Measurements from ENCODE around the gene ITGB3. TPM values are rescaled to one million over a fixed set of nuclear protein-coding genes. Genes with fewer than 3 reads are reported as not detected.

ITGB3 gene
- polyA plus RNA-seq, 1 of the 3 experiments (the other 2 are of a cell fraction) = 4.6 TPM

GRCh38 chr17:47315451-47316266 is 62.0 kb downstream of the ITGB3 start:
- Histone ChIP-seq H3K9ac (peak overlapping the region; percentile 38; the same call in 1 of the 2 replicates), H3K9me3 (peaks cover 7% of the 10 kb centered on the region), H3K79me2 (ENCODE audit: insufficient read depth) (no peaks in the 10 kb centered on the region), H3K27me3 (ENCODE audit: insufficient read depth) (no peaks in the 10 kb centered on the region), H3K4me1 (ENCODE audit: control insufficient read depth in 1 of 2, insufficient read depth in 2 of 2, low read depth in 1 of 2, low read length in 1 of 2) (peaks cover 1 to 18% of the 10 kb centered on the region in 2 experiments; a peak in 3 of 4 replicates), H3K27ac (ENCODE audit: low read depth in 2 of 2, low read length in 1 of 2) (peak overlapping the region in 1 of 2 experiments; percentile 67; a peak in 2 of 4 replicates), H3K4me2 (peak overlapping the region; percentile 50), H3K9me2 (no peaks in the 10 kb centered on the region), H3F3A (replicated peaks; ENCODE audit: insufficient read depth) (peaks cover 28% of the 10 kb centered on the region), H3K36me3 (replicated peaks in 1 of 2; ENCODE audit: control insufficient read depth in 1 of 2, insufficient read depth in 2 of 2, low read length in 1 of 2) (peaks cover 0 to 4% of the 10 kb centered on the region in 2 experiments), H4K20me1 (ENCODE audit: insufficient read depth) (no peaks in the 10 kb centered on the region), H2AFZ (ENCODE audit: low read depth) (peak overlapping the region; percentile 45), H3K4me3 (ENCODE audit: low read depth in 2 of 2, low read length in 1 of 2) (no peak overlapping the region)
- CTCF ChIA-PET = interaction anchor here (0.6 to 8.1 kb wide), 65 partner anchors 9 to 373 kb away, joined by 3 to 279 read pairs (median 4); partner anchors contain the start of genes CDC27, EFCAB13, ITGB3 and MYL4
- POLR2A ChIA-PET = interaction anchor here (0.6 to 0.9 kb wide), 3 partner anchors 20 to 126 kb away, joined by 3 read pairs; partner anchors contain the start of gene CDC27
- WGBS (ENCODE audit: low lambda C conversion rate) = 13% methylated on average over 7 of the region's 7 CpGs
- peak; percentile 80 for DNase-seq
- TF ChIP-seq RFX5 (IDR thresholded peaks at IDR 0.05; ENCODE audit: low read length) (peak; percentile 76), RAD21 (IDR thresholded peaks at IDR 0.05; ENCODE audit: low read length) (peak; percentile 100), SMC3 (IDR thresholded peaks at IDR 0.05; ENCODE audit: low read depth, low read length) (peak; percentile 99), NRF1 (IDR thresholded peaks at IDR 0.05; ENCODE audit: low read depth, low read length) (no peak), ZBTB33 (IDR thresholded peaks at IDR 0.05; ENCODE audit: borderline replicate concordance, low read depth) (no peak), PBX3 (IDR thresholded peaks at IDR 0.05) (no peak), TEAD4 (IDR thresholded peaks at IDR 0.05; ENCODE audit: borderline replicate concordance, insufficient read depth) (no peak), EP300 (IDR thresholded peaks at IDR 0.05; ENCODE audit: borderline replicate concordance in 1 of 2, low read depth in 1 of 2, low read length in 1 of 2) (no peak), JUND (IDR thresholded peaks at IDR 0.05) (no peak), ELF1 (IDR thresholded peaks at IDR 0.05) (no peak; the same call in 1 of the 2 replicates), RXRA (IDR thresholded peaks at IDR 0.05; ENCODE audit: borderline replicate concordance, low read depth) (no peak), NFIC (IDR thresholded peaks at IDR 0.05; ENCODE audit: borderline replicate concordance) (no peak), EZH2phosphoT487 (IDR thresholded peaks at IDR 0.05; ENCODE audit: borderline replicate concordance, low read depth) (no peak), POLR2AphosphoS5 (IDR thresholded peaks at IDR 0.05; ENCODE audit: low read depth, low read length) (no peak), CTCF (IDR thresholded peaks at IDR 0.05) (peak; percentile 99), GATA2 (CRISPR knock-in tag; IDR thresholded peaks at IDR 0.05) (no peak), USF2 (IDR thresholded peaks at IDR 0.05; ENCODE audit: borderline replicate concordance, low read depth, low read length) (no peak), IRF3 (IDR thresholded peaks at IDR 0.05; ENCODE audit: low read depth, low read length) (no peak), TAF1 (IDR thresholded peaks at IDR 0.05; ENCODE audit: borderline replicate concordance, low read depth, low read length) (no peak), MEF2A (IDR thresholded peaks at IDR 0.05; ENCODE audit: borderline replicate concordance, low read depth) (no peak), FOXJ3 (CRISPR knock-in tag; IDR thresholded peaks at IDR 0.05) (no peak), GABPA (IDR thresholded peaks at IDR 0.05; ENCODE audit: low read depth) (no peak), USF1 (IDR thresholded peaks at IDR 0.05; ENCODE audit: borderline replicate concordance, low read depth) (no peak), MAX (IDR thresholded peaks at IDR 0.05; ENCODE audit: low read depth) (no peak; the same call in 1 of the 2 replicates)
